ENCODE data around the gene SAFB. TPM values are rescaled to one million over a fixed set of nuclear protein-coding genes. Genes with fewer than 3 reads are reported as not detected.

SAFB gene
- total RNA-seq, 2 donors from 2014 or later, result 49.8 to 244 TPM

GRCh38 chr19:5682107-5682482 is 59.2 kb downstream of the SAFB start:
- no peak for TF ChIP-seq CTCF (IDR thresholded peaks at IDR 0.05)
- Histone ChIP-seq H3K27ac (no peak overlapping the region), H3K9me3 (no peaks in the 10 kb centered on the region), H3K4me1 (peaks cover 32% of the 10 kb centered on the region), H3K36me3 (replicated peaks in 1 of 2; ENCODE audit: insufficient read depth in 1 of 2, low read depth in 2 of 2) (no peaks in the 10 kb centered on the region), H3K4me3 (no peak overlapping the region), H3K27me3 (no peaks in the 10 kb centered on the region)
- ATAC-seq (no peak), DNase-seq (no peak)
- intact Hi-C loops (cut with DNase I), result no loop called here
- WGBS, 2 donors, result 75 to 84% methylated on average over 3 of the region's 3 CpGs

GRCh38 chr19:5683177-5683886 is 60.4 kb downstream of the SAFB start:
- no peak for TF ChIP-seq POLR2A (IDR thresholded peaks at IDR 0.05)
- TF ChIP-seq CTCF (IDR thresholded peaks at IDR 0.05), result no peak
- WGBS, 2 donors, result 88% methylated on average over 10 of the region's 10 CpGs
- Histone ChIP-seq H3K9me3 (no peaks in the 10 kb centered on the region), H3K4me1 (peaks cover 39% of the 10 kb centered on the region), H3K36me3 (replicated peaks in 1 of 2; ENCODE audit: insufficient read depth in 1 of 2, low read depth in 2 of 2) (no peaks in the 10 kb centered on the region), H3K27ac (no peak overlapping the region), H3K27me3 (no peaks in the 10 kb centered on the region), H3K4me3 (no peak overlapping the region)
- ATAC-seq (no peak), DNase-seq (no peak)
- intact Hi-C loops (cut with DNase I), result no loop called here

- DNase-seq (no peak), ATAC-seq (no peak)
- TF ChIP-seq POLR2A (IDR thresholded peaks at IDR 0.05) (no peak), CTCF (IDR thresholded peaks at IDR 0.05) (no peak)
- Histone ChIP-seq H3K9me3 (no peaks in the 10 kb centered on the region), H3K4me1 (peaks cover 31% of the 10 kb centered on the region), H3K27me3 (no peaks in the 10 kb centered on the region), H3K4me3 (no peak overlapping the region), H3K36me3 (replicated peaks in 1 of 2; ENCODE audit: insufficient read depth in 1 of 2, low read depth in 2 of 2) (no peaks in the 10 kb centered on the region), H3K27ac (no peak overlapping the region)
- intact Hi-C loops (cut with DNase I), result no loop called here
- 74 to 81% methylated on average over 7 to 22 of the region's 22 CpGs for WGBS, 2 donors
Measured at GRCh38 chr19:5684694-5685430, 62.0 kb downstream of the SAFB start.

GRCh38 chr19:5686326-5686646 is 63.4 kb downstream of the SAFB start:
- H3K4me3 ChIP-seq, result peak overlapping the region in 1 of 2 donors; percentile 40
- 31 to 34% methylated on average over 5 to 14 of the region's 16 CpGs for WGBS, 2 donors
- no peaks in the 10 kb centered on the region for H3K9me3 ChIP-seq
- TF ChIP-seq CTCF (IDR thresholded peaks at IDR 0.05) (no peak), POLR2A (IDR thresholded peaks at IDR 0.05) (no peak)
- no peaks in the 10 kb centered on the region for H3K27me3 ChIP-seq
- H3K36me3 ChIP-seq (replicated peaks in 1 of 2; ENCODE audit: insufficient read depth in 1 of 2, low read depth in 2 of 2), result no peaks in the 10 kb centered on the region
- no peak for DNase-seq
- H3K27ac ChIP-seq, result peak overlapping the region; percentile 60 to 91 (median 76)
- ATAC-seq, result no peak
- intact Hi-C loops (cut with DNase I), result no loop called here
- peaks cover 28% of the 10 kb centered on the region for H3K4me1 ChIP-seq

All from body of pancreas (tissue), 4 donors.